Lower lobe of right lung (tissue), 2 donors: ENCODE results near the gene AGBL1. TPM values are rescaled to one million over a fixed set of nuclear protein-coding genes. Genes with fewer than 3 reads are reported as not detected.
A peak's percentile ranks its signal among the peaks of the same experiment; 100 is the strongest.

Source experiments
- ATAC-seq, 2 donors: fragments of 200-7000 bp; cut with Tn5 transposase; one replicate each; pipeline ENCODE4 v1.9.1; 2020 to 2022; ENCODE audit warnings: mild to moderate bottlenecking in 2 of 2, moderate library complexity in 2 of 2
- DNase-seq: peaks from one replicate; pipeline ENCODE4 v3.0.0-alpha.2; 2020
- H3K27ac ChIP-seq: fragments of 200-600 bp; one replicate; pipeline ENCODE4 v1.8.0; 2022
- H3K27me3 ChIP-seq: fragments of 200-600 bp; one replicate; pipeline ENCODE4 v1.8.0; 2022; ENCODE audit warnings: low read depth
- H3K36me3 ChIP-seq: fragments of 200-600 bp; one replicate; pipeline ENCODE4 v1.8.0; 2022; ENCODE audit warnings: mild to moderate bottlenecking
- H3K4me1 ChIP-seq: fragments of 200-600 bp; one replicate; pipeline ENCODE4 v1.8.0; 2022
- H3K4me3 ChIP-seq: fragments of 200-600 bp; one replicate; pipeline ENCODE4 v1.8.0; 2022; ENCODE audit warnings: mild to moderate bottlenecking
- H3K9me3 ChIP-seq: fragments of 200-600 bp; one replicate; pipeline ENCODE4 v1.8.0; 2022
- CTCF ChIP-seq: fragments of 200-600 bp; IDR thresholded peaks from one replicate; pipeline ENCODE4 v1.8.0; 2022; ENCODE audit warnings: antibody characterized with exemption, mild to moderate bottlenecking
- intact Hi-C: fragments of 100-400 bp; cut with DNase I; formaldehyde crosslinking; loops from one replicate; pipeline ENCODE4 v1.11.0; 2022
- total RNA-seq: library from RNA; stranded (reverse); fragmentation: NEBNext Ultra II Directional; extraction: Animal tissue kit (Norgen Biotek cat#: 25700); gene quantifications from one replicate; pipeline ENCODE4 v1.2.1, GENCODE V29; 2021
- donor health status: DM: no; HTN: yes; CAD: no; lungs with severe emphysema.

The AGBL1 gene
- total RNA-seq, 1 donor from 2014 or later, result 12.0 TPM

- DNase-seq (no peak), ATAC-seq (no peak)
- Histone ChIP-seq H3K36me3 (no peaks in the 10 kb centered on the region), H3K4me1 (no peaks in the 10 kb centered on the region), H3K27ac (no peak overlapping the region), H3K9me3 (no peaks in the 10 kb centered on the region), H3K4me3 (no peak overlapping the region), H3K27me3 (no peaks in the 10 kb centered on the region)
- TF ChIP-seq CTCF, result no peak
- intact Hi-C loops, result no loop called here
Observed at GRCh38 chr15:86725628-86726027, 646.0 kb downstream of the AGBL1 start.

- ATAC-seq (no peak), DNase-seq (no peak)
- no peak for TF ChIP-seq CTCF
Observed at GRCh38 chr15:86735247-86736040, 655.8 kb downstream of the AGBL1 start.

GRCh38 chr15:86741917-86742316, 662.2 kb downstream of the AGBL1 start:
- no peak overlapping the region for H3K4me3 ChIP-seq
- DNase-seq, result no peak
- no peaks in the 10 kb centered on the region for H3K9me3 ChIP-seq
- H3K27ac ChIP-seq, result no peak overlapping the region
- H3K27me3 ChIP-seq, result no peaks in the 10 kb centered on the region
- intact Hi-C loops, result no loop called here
- H3K36me3 ChIP-seq, result no peaks in the 10 kb centered on the region
- no peaks in the 10 kb centered on the region for H3K4me1 ChIP-seq
- no peak for TF ChIP-seq CTCF
- ATAC-seq, result no peak

More at GRCh38 chr15:86735247-86736040, 655.8 kb downstream of the AGBL1 start:
- H3K4me1 ChIP-seq, result no peaks in the 10 kb centered on the region
- no peak overlapping the region for H3K4me3 ChIP-seq
- H3K36me3 ChIP-seq, result no peaks in the 10 kb centered on the region
- no peaks in the 10 kb centered on the region for H3K9me3 ChIP-seq
- H3K27me3 ChIP-seq, result no peaks in the 10 kb centered on the region
- H3K27ac ChIP-seq, result no peak overlapping the region
- intact Hi-C loops, result no loop called here

GRCh38 chr15:86743283-86743903, 663.7 kb downstream of the AGBL1 start:
- ATAC-seq (peak in 1 of 2 donors; percentile 37), DNase-seq (no peak)
- Histone ChIP-seq H3K4me1 (no peaks in the 10 kb centered on the region), H3K4me3 (no peak overlapping the region), H3K27ac (no peak overlapping the region), H3K27me3 (no peaks in the 10 kb centered on the region), H3K9me3 (no peaks in the 10 kb centered on the region), H3K36me3 (no peaks in the 10 kb centered on the region)
- intact Hi-C loops, result no loop called here
- TF ChIP-seq CTCF, result peak; percentile 46

GRCh38 chr15:86744198-86744780, 664.6 kb downstream of the AGBL1 start:
- no peak for TF ChIP-seq CTCF
- intact Hi-C loops, result no loop called here
- Histone ChIP-seq H3K27ac (no peak overlapping the region), H3K36me3 (no peaks in the 10 kb centered on the region), H3K4me3 (no peak overlapping the region), H3K4me1 (no peaks in the 10 kb centered on the region), H3K9me3 (no peaks in the 10 kb centered on the region), H3K27me3 (no peaks in the 10 kb centered on the region)
- no peak for ATAC-seq
- no peak for DNase-seq
